Astrocyte of the spinal cord (primary cell): ENCODE results near the gene SMIM22.

Source experiments
- DNase-seq: peaks from one replicate; pipeline ENCODE4 v3.0.0; 2011; ENCODE audit warnings: low read depth, low spot score
- H3K4me3 ChIP-seq: 2 replicates; pipeline ENCODE4 v1.5.1; 2011; ENCODE audit warnings: low read depth, mild to moderate bottlenecking, low read length, moderate library complexity
- CTCF ChIP-seq: IDR thresholded peaks from 2 replicates; pipeline ENCODE4 v1.5.1; 2012; ENCODE audit warnings: low read depth, mild to moderate bottlenecking, low read length, inconsistent platforms
- in situ Hi-C: cut with HindIII; loops from 2 replicates; pipeline ENCODE4 v1.10.0; 2017; ENCODE audit warnings: low sequenced_read_pairs

SMIM22 gene

GRCh38 chr16:4836727-4837126, 41.6 kb downstream of the SMIM22 start:
- H3K4me3 ChIP-seq = no peak overlapping the region
- no peak for DNase-seq
- no peak for TF ChIP-seq CTCF
- in situ Hi-C loops = no loop called here

- no peak overlapping the region for H3K4me3 ChIP-seq
- no peak for DNase-seq
- TF ChIP-seq CTCF = no peak
- in situ Hi-C loops = no loop called here
Observed at GRCh38 chr16:4837733-4838501, 42.7 kb downstream of the SMIM22 start.

GRCh38 chr16:4839942-4840341, 44.8 kb downstream of the SMIM22 start:
- DNase-seq = no peak
- in situ Hi-C loops = no loop called here
- no peak for TF ChIP-seq CTCF
- H3K4me3 ChIP-seq = no peak overlapping the region

GRCh38 chr16:4840984-4841383, 45.8 kb downstream of the SMIM22 start:
- in situ Hi-C loops = no loop called here
- no peak for DNase-seq
- no peak overlapping the region for H3K4me3 ChIP-seq
- TF ChIP-seq CTCF = no peak
